Trophoblast cell (in vitro differentiated cells and primary cell): Measurements from ENCODE around the gene SLC39A3.

ENCODE experiments used
- DNase-seq, 2 donors: peaks; one replicate each; pipeline ENCODE4 v3.0.0-alpha.2; 2016
- H2AFZ ChIP-seq: 2 replicates; pipeline ENCODE4 v1.6.1; 2013; ENCODE audit warnings: low read length, moderate library complexity, mild to moderate bottlenecking; ENCODE audit not compliant: insufficient read depth, poor library complexity
- H2AK5ac ChIP-seq: 2 replicates; pipeline ENCODE4 v1.6.1; 2013; ENCODE audit warnings: mild to moderate bottlenecking, low read length
- H2BK120ac ChIP-seq: 2 replicates; pipeline ENCODE4 v1.6.1; 2013; ENCODE audit warnings: low read length, mild to moderate bottlenecking, moderate library complexity; ENCODE audit not compliant: insufficient read depth, poor library complexity
- H2BK12ac ChIP-seq: 2 replicates; pipeline ENCODE4 v1.6.1; 2013; ENCODE audit warnings: mild to moderate bottlenecking, low read length, moderate library complexity
- H2BK5ac ChIP-seq: 2 replicates; pipeline ENCODE4 v1.6.1; 2013; ENCODE audit warnings: low read length, low read depth, moderate library complexity, mild to moderate bottlenecking; ENCODE audit not compliant: poor library complexity
- H3K14ac ChIP-seq: 2 replicates; pipeline ENCODE4 v1.6.1; 2013; ENCODE audit warnings: mild to moderate bottlenecking, low read length
- H3K18ac ChIP-seq: 2 replicates; pipeline ENCODE4 v1.6.1; 2013; ENCODE audit warnings: mild to moderate bottlenecking, low read length
- H3K23ac ChIP-seq: 2 replicates; pipeline ENCODE4 v1.6.1; 2013; ENCODE audit warnings: low read length
- H3K27ac ChIP-seq: 2 replicates; pipeline ENCODE4 v1.5.1; 2013; ENCODE audit warnings: low read depth, mild to moderate bottlenecking, inconsistent platforms, low read length, moderate library complexity
- H3K27me3 ChIP-seq: 2 replicates; pipeline ENCODE4 v1.6.1; 2013; ENCODE audit warnings: inconsistent platforms, mild to moderate bottlenecking, low read length, moderate library complexity; ENCODE audit not compliant: insufficient read depth
- H3K36me3 ChIP-seq, 2 experiments: 1 replicate in 1 of 2; 2 replicates in 1 of 2; pipeline ENCODE4 v1.6.1; 2013; ENCODE audit warnings: low read length in 2 of 2, mild to moderate bottlenecking in 2 of 2, moderate library complexity in 1 of 2; ENCODE audit not compliant: insufficient read depth in 2 of 2, control insufficient read depth in 1 of 2
- H3K4ac ChIP-seq: 2 replicates; pipeline ENCODE4 v1.6.1; 2013; ENCODE audit warnings: low read depth, mild to moderate bottlenecking, low read length, moderate library complexity
- H3K4me1 ChIP-seq, 2 experiments: 1 replicate in 1 of 2; 2 replicates in 1 of 2; pipeline ENCODE4 v1.6.1; 2013; ENCODE audit warnings: low read length in 2 of 2, mild to moderate bottlenecking in 2 of 2, moderate library complexity in 1 of 2; ENCODE audit not compliant: insufficient read depth in 2 of 2, control insufficient read depth in 1 of 2
- H3K4me2 ChIP-seq: 2 replicates; pipeline ENCODE4 v1.6.1; 2013; ENCODE audit warnings: inconsistent platforms, mild to moderate bottlenecking, low read length, moderate library complexity
- H3K4me3 ChIP-seq: 2 replicates; pipeline ENCODE4 v1.5.1; 2013; ENCODE audit warnings: mild to moderate bottlenecking, low read depth, low read length, inconsistent platforms
- H3K79me1 ChIP-seq: one replicate; pipeline ENCODE4 v1.6.1; 2013; ENCODE audit warnings: low read length
- H3K79me2 ChIP-seq: 2 replicates; pipeline ENCODE4 v1.6.1; 2013; ENCODE audit warnings: low read length, mild to moderate bottlenecking; ENCODE audit not compliant: control insufficient read depth, insufficient read depth, poor library complexity
- H3K9ac ChIP-seq: 2 replicates; pipeline ENCODE4 v1.6.1; 2013; ENCODE audit warnings: mild to moderate bottlenecking, low read length
- H3K9me3 ChIP-seq: 2 replicates; pipeline ENCODE4 v1.6.1; 2013; ENCODE audit warnings: low read depth, mild to moderate bottlenecking, control low read depth, inconsistent platforms, low read length; ENCODE audit not compliant: insufficient read depth
- H4K12ac ChIP-seq: 2 replicates; pipeline ENCODE4 v1.6.1; 2013; ENCODE audit warnings: low read depth, mild to moderate bottlenecking, low read length, moderate library complexity
- H4K8ac ChIP-seq: 2 replicates; pipeline ENCODE4 v1.6.1; 2013; ENCODE audit warnings: low read depth, mild to moderate bottlenecking, low read length, moderate library complexity
- H4K91ac ChIP-seq: one replicate; pipeline ENCODE4 v1.6.1; 2013; ENCODE audit warnings: low read depth, mild to moderate bottlenecking, low read length, moderate library complexity
- WGBS: extraction: QIAGEN DNeasy Blood & Tissue Kit; methylation state at CpG from one replicate; pipeline ENCODE4 v1.1.7; 2013; ENCODE audit warnings: missing lambda C conversion rate; ENCODE audit not compliant: insufficient read length, insufficient coverage; ENCODE audit errors: extremely low coverage; 5-methylcytosine and 5-hydroxymethylcytosine counted together

The SLC39A3 gene

GRCh38 chr19:2768365-2769132, 28.7 kb upstream of the SLC39A3 start:
- no peak overlapping the region for H4K12ac ChIP-seq
- no peaks in the 10 kb centered on the region for H3K27me3 ChIP-seq
- no CpG with 5 or more reads among the region's 29 CpGs for WGBS
- peaks cover 4% of the 10 kb centered on the region for H3K79me2 ChIP-seq
- H3K4me3 ChIP-seq: no peak overlapping the region
- no peaks in the 10 kb centered on the region for H3K9me3 ChIP-seq
- no peak overlapping the region for H3K14ac ChIP-seq
- H4K8ac ChIP-seq: no peak overlapping the region
- peaks cover 67 to 68% of the 10 kb centered on the region in 2 experiments for H3K36me3 ChIP-seq
- H2BK12ac ChIP-seq: no peak overlapping the region
- H2AK5ac ChIP-seq: no peak overlapping the region
- no peak overlapping the region for H3K27ac ChIP-seq
- H3K9ac ChIP-seq: no peak overlapping the region
- no peak overlapping the region for H3K23ac ChIP-seq
- no peak overlapping the region for H4K91ac ChIP-seq
- H3K4me2 ChIP-seq: no peak overlapping the region
- no peaks in the 10 kb centered on the region for H3K79me1 ChIP-seq
- H2AFZ ChIP-seq: no peak overlapping the region
- H2BK120ac ChIP-seq: no peak overlapping the region
- H3K4ac ChIP-seq: no peak overlapping the region
- no peak overlapping the region for H3K18ac ChIP-seq
- H2BK5ac ChIP-seq: no peak overlapping the region
- peaks cover 9 to 12% of the 10 kb centered on the region in 2 experiments for H3K4me1 ChIP-seq
- no peak for DNase-seq

GRCh38 chr19:2767688-2768087, 27.9 kb upstream of the SLC39A3 start:
- Histone ChIP-seq H3K9ac (no peak overlapping the region), H3K23ac (no peak overlapping the region), H4K8ac (no peak overlapping the region), H2BK120ac (no peak overlapping the region), H2BK5ac (no peak overlapping the region), H4K12ac (no peak overlapping the region), H3K4me2 (no peak overlapping the region), H2BK12ac (no peak overlapping the region), H3K36me3 (peaks cover 76 to 77% of the 10 kb centered on the region in 2 experiments), H3K4me3 (no peak overlapping the region), H3K4me1 (peaks cover 9 to 11% of the 10 kb centered on the region in 2 experiments), H2AFZ (no peak overlapping the region), H3K14ac (no peak overlapping the region), H3K27me3 (no peaks in the 10 kb centered on the region), H4K91ac (no peak overlapping the region), H3K27ac (no peak overlapping the region), H3K4ac (no peak overlapping the region), H3K18ac (no peak overlapping the region), H3K79me1 (no peaks in the 10 kb centered on the region), H3K9me3 (no peaks in the 10 kb centered on the region), H2AK5ac (no peak overlapping the region), H3K79me2 (peaks cover 4% of the 10 kb centered on the region)
- no peak for DNase-seq
- no CpG with 5 or more reads among the region's 19 CpGs for WGBS

- Histone ChIP-seq H2BK12ac (no peak overlapping the region), H2BK5ac (no peak overlapping the region), H3K9ac (no peak overlapping the region), H3K79me2 (no peaks in the 10 kb centered on the region), H3K4me3 (no peak overlapping the region), H3K36me3 (peaks cover 81 to 83% of the 10 kb centered on the region in 2 experiments), H3K4me1 (peaks cover 1 to 4% of the 10 kb centered on the region in 2 experiments), H3K23ac (no peak overlapping the region), H3K27ac (no peak overlapping the region), H3K18ac (no peak overlapping the region), H3K27me3 (no peaks in the 10 kb centered on the region), H2AFZ (no peak overlapping the region), H2BK120ac (no peak overlapping the region), H4K12ac (no peak overlapping the region), H4K91ac (no peak overlapping the region), H3K9me3 (no peaks in the 10 kb centered on the region), H3K4me2 (no peak overlapping the region), H3K14ac (no peak overlapping the region), H3K79me1 (no peaks in the 10 kb centered on the region), H3K4ac (no peak overlapping the region), H4K8ac (no peak overlapping the region), H2AK5ac (no peak overlapping the region)
- WGBS: no CpG with 5 or more reads among the region's 35 CpGs
- DNase-seq: no peak
Measured at GRCh38 chr19:2766594-2767372, 27.0 kb upstream of the SLC39A3 start.

- no peak overlapping the region for H4K12ac ChIP-seq
- no peak overlapping the region for H3K4me2 ChIP-seq
- H3K27me3 ChIP-seq: no peaks in the 10 kb centered on the region
- H3K23ac ChIP-seq: no peak overlapping the region
- peaks cover 84 to 86% of the 10 kb centered on the region in 2 experiments for H3K36me3 ChIP-seq
- H3K18ac ChIP-seq: no peak overlapping the region
- no peak overlapping the region for H4K91ac ChIP-seq
- no peak overlapping the region for H2AFZ ChIP-seq
- H4K8ac ChIP-seq: no peak overlapping the region
- H2BK5ac ChIP-seq: no peak overlapping the region
- DNase-seq: no peak
- no peaks in the 10 kb centered on the region for H3K9me3 ChIP-seq
- H3K79me2 ChIP-seq: no peaks in the 10 kb centered on the region
- no peak overlapping the region for H3K27ac ChIP-seq
- H3K4me3 ChIP-seq: no peak overlapping the region
- H2BK12ac ChIP-seq: no peak overlapping the region
- H3K14ac ChIP-seq: no peak overlapping the region
- WGBS: no CpG with 5 or more reads among the region's 15 CpGs
- H3K4ac ChIP-seq: no peak overlapping the region
- H2BK120ac ChIP-seq: no peak overlapping the region
- H3K79me1 ChIP-seq: no peaks in the 10 kb centered on the region
- no peaks in the 10 kb centered on the region for H3K4me1 ChIP-seq
- H3K9ac ChIP-seq: no peak overlapping the region
- no peak overlapping the region for H2AK5ac ChIP-seq
Measured at GRCh38 chr19:2765376-2765775, 25.6 kb upstream of the SLC39A3 start.
